Muscle layer of colon (tissue), 2 donors: ENCODE measurements around the gene LRRC32.

Experiments used
- H3K27ac ChIP-seq: one replicate; pipeline ENCODE4 v1.7.0; 2013; ENCODE audit warnings: low read depth, mild to moderate bottlenecking, low read length, moderate library complexity
- H3K27me3 ChIP-seq, 2 donors: one replicate each; pipeline ENCODE4 v1.7.0; 2013; ENCODE audit warnings: low read length in 2 of 2, mild to moderate bottlenecking in 2 of 2; ENCODE audit not compliant: insufficient read depth in 2 of 2, control insufficient read depth in 1 of 2
- H3K36me3 ChIP-seq: one replicate; pipeline ENCODE4 v1.7.0; 2013; ENCODE audit warnings: mild to moderate bottlenecking, low read length; ENCODE audit not compliant: insufficient read depth
- H3K4me1 ChIP-seq: one replicate; pipeline ENCODE4 v1.7.0; 2013; ENCODE audit warnings: mild to moderate bottlenecking, low read length; ENCODE audit not compliant: insufficient read depth
- H3K4me3 ChIP-seq, 2 donors: one replicate each; pipeline ENCODE4 v1.7.0; 2013; ENCODE audit warnings: low read length in 2 of 2, low read depth in 1 of 2, mild to moderate bottlenecking in 1 of 2, moderate library complexity in 1 of 2
- H3K9ac ChIP-seq: one replicate; pipeline ENCODE4 v1.7.0; 2013; ENCODE audit warnings: low read length
- H3K9me3 ChIP-seq: one replicate; pipeline ENCODE4 v1.7.0; 2013; ENCODE audit warnings: mild to moderate bottlenecking, low read length
- donor health status: abdominal sarcoma.
- donor health status: Adenocarcinoma of cecum.

LRRC32 gene

GRCh38 chr11:76629116-76629852, 41.3 kb downstream of the LRRC32 start:
- no peaks in the 10 kb centered on the region for H3K36me3 ChIP-seq
- no peaks in the 10 kb centered on the region for H3K27me3 ChIP-seq
- H3K4me3 ChIP-seq, result no peak overlapping the region
- H3K9me3 ChIP-seq, result peaks cover 5% of the 10 kb centered on the region
- H3K9ac ChIP-seq, result no peak overlapping the region
- H3K4me1 ChIP-seq, result peaks cover 19% of the 10 kb centered on the region
- peak overlapping the region; percentile 61 for H3K27ac ChIP-seq

- Histone ChIP-seq H3K27me3 (no peaks in the 10 kb centered on the region), H3K4me1 (peaks cover 19% of the 10 kb centered on the region), H3K9me3 (peaks cover 5% of the 10 kb centered on the region), H3K9ac (no peak overlapping the region), H3K4me3 (no peak overlapping the region), H3K27ac (no peak overlapping the region), H3K36me3 (no peaks in the 10 kb centered on the region)
Observed at GRCh38 chr11:76628408-76628947, 42.1 kb downstream of the LRRC32 start.

- Histone ChIP-seq H3K4me3 (no peak overlapping the region), H3K9me3 (peaks cover 5% of the 10 kb centered on the region), H3K9ac (no peak overlapping the region), H3K36me3 (no peaks in the 10 kb centered on the region), H3K27me3 (no peaks in the 10 kb centered on the region), H3K27ac (no peak overlapping the region), H3K4me1 (peaks cover 19% of the 10 kb centered on the region)
Observed at GRCh38 chr11:76627606-76628005, 42.9 kb downstream of the LRRC32 start.

- no peaks in the 10 kb centered on the region for H3K27me3 ChIP-seq
- peaks cover 5% of the 10 kb centered on the region for H3K9me3 ChIP-seq
- H3K36me3 ChIP-seq, result no peaks in the 10 kb centered on the region
- no peak overlapping the region for H3K4me3 ChIP-seq
- H3K4me1 ChIP-seq, result peaks cover 24% of the 10 kb centered on the region
- no peak overlapping the region for H3K9ac ChIP-seq
- H3K27ac ChIP-seq, result no peak overlapping the region
Observed at GRCh38 chr11:76626921-76627401, 43.6 kb downstream of the LRRC32 start.

GRCh38 chr11:76626266-76626665, 44.3 kb downstream of the LRRC32 start:
- Histone ChIP-seq H3K4me3 (no peak overlapping the region), H3K9ac (no peak overlapping the region), H3K9me3 (peaks cover 5% of the 10 kb centered on the region), H3K36me3 (no peaks in the 10 kb centered on the region), H3K4me1 (peaks cover 29% of the 10 kb centered on the region), H3K27ac (no peak overlapping the region), H3K27me3 (no peaks in the 10 kb centered on the region)

- Histone ChIP-seq H3K36me3 (no peaks in the 10 kb centered on the region), H3K4me3 (no peak overlapping the region), H3K9me3 (peaks cover 5% of the 10 kb centered on the region), H3K9ac (no peak overlapping the region), H3K4me1 (peaks cover 30% of the 10 kb centered on the region), H3K27ac (no peak overlapping the region), H3K27me3 (no peaks in the 10 kb centered on the region)
Observed at GRCh38 chr11:76625472-76626186, 44.9 kb downstream of the LRRC32 start.

- H3K4me3 ChIP-seq, result no peak overlapping the region
- peaks cover 23% of the 10 kb centered on the region for H3K4me1 ChIP-seq
- peaks cover 5% of the 10 kb centered on the region for H3K9me3 ChIP-seq
- no peaks in the 10 kb centered on the region for H3K36me3 ChIP-seq
- H3K9ac ChIP-seq, result no peak overlapping the region
- H3K27ac ChIP-seq, result no peak overlapping the region
- H3K27me3 ChIP-seq, result no peaks in the 10 kb centered on the region
Observed at GRCh38 chr11:76624500-76625379, 45.8 kb downstream of the LRRC32 start.

GRCh38 chr11:76623884-76624419, 46.6 kb downstream of the LRRC32 start:
- Histone ChIP-seq H3K4me3 (no peak overlapping the region), H3K9ac (no peak overlapping the region), H3K4me1 (peaks cover 15% of the 10 kb centered on the region), H3K36me3 (no peaks in the 10 kb centered on the region), H3K27ac (no peak overlapping the region), H3K9me3 (peaks cover 5% of the 10 kb centered on the region), H3K27me3 (no peaks in the 10 kb centered on the region)

- Histone ChIP-seq H3K27ac (no peak overlapping the region), H3K4me1 (peaks cover 14% of the 10 kb centered on the region), H3K9me3 (peaks cover 5% of the 10 kb centered on the region)
Observed at GRCh38 chr11:76623171-76623883, 47.2 kb downstream of the LRRC32 start.

GRCh38 chr11:76622493-76623094, 48.0 kb downstream of the LRRC32 start:
- no peaks in the 10 kb centered on the region for H3K27me3 ChIP-seq
- no peaks in the 10 kb centered on the region for H3K36me3 ChIP-seq
- no peak overlapping the region for H3K4me3 ChIP-seq
- H3K9ac ChIP-seq, result no peak overlapping the region
- H3K9me3 ChIP-seq, result peaks cover 5% of the 10 kb centered on the region
- no peak overlapping the region for H3K27ac ChIP-seq
- H3K4me1 ChIP-seq, result peaks cover 14% of the 10 kb centered on the region

More at GRCh38 chr11:76623171-76623883, 47.2 kb downstream of the LRRC32 start:
- H3K4me3 ChIP-seq, result no peak overlapping the region
- no peaks in the 10 kb centered on the region for H3K27me3 ChIP-seq
- no peak overlapping the region for H3K9ac ChIP-seq
- H3K36me3 ChIP-seq, result no peaks in the 10 kb centered on the region
